Stimulated activated CD8-positive, alpha-beta memory T cell treated with anti-CD3 and anti-CD28 coated beads, Interleukin-4, amount 100 ng/mL, for 48 hours (primary cell): ENCODE results near the gene CNNM1.

Experiments
- DNase-seq: peaks from one replicate; pipeline ENCODE4 v3.0.0-alpha.2; 2020

The CNNM1 gene

DNA sequence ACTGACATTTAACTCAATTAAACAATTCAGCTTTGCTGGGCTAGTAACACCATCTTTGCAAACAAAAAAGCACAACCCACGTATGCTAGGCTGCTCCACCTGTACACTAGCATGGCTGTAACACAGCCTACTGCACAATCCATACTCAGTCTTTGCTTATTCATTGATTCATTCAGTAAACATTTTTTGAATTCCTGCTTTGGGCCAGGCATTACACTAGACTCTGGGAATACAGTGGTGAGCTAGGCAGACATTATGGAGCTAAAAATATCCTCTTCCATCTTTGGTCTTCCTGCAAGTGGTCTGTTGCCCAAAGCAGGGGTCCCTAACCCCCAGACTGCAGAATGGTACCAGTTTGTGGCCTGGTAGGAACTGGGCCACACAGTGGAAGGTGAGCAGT lies 9.9 kb downstream of the CNNM1 start:
- DNase-seq = no peak

DNA sequence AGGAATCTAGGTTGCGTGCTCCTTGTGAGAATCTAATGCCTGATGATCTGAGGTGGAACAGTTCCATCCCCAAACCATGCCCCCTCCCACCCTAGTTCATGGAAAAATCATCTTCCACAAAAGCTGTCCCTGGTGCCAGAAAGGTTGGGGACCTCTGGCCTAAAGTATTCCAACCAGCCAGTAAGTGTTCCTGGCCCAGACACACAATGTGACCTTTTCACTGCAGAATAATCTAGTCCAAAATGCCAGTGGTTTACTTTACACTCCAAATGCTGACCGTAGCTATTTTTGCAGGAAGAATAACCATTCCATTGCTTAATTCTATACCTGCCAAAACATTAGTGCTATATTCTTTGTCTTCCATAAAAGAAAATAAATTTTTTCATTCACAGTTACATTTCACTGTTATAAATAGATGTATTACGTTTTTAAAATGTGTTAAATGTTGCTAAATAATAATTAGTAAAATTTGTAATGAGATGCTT lies 10.4 kb downstream of the CNNM1 start:
- DNase-seq = no peak

DNA sequence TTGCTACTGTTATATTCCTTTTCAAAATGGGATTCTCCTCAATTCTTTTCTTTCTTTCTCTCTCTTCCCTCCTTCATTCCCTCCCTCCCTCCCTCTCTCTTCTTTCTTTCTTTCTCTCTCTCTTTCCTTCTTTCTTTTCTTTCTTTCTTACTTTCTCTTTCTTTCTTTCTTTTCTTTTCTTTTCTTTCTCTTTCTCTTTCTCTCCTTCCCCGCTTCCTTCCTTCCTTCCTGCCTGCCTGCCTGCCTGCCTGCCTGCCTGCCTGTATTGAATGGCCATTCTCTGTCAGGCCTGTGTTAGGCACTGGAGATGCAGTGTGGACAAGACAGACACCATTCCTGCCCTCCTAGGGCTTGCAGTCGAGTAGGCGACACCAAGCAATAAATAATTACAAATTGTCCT lies 11.5 kb downstream of the CNNM1 start:
- no peak for DNase-seq

DNA sequence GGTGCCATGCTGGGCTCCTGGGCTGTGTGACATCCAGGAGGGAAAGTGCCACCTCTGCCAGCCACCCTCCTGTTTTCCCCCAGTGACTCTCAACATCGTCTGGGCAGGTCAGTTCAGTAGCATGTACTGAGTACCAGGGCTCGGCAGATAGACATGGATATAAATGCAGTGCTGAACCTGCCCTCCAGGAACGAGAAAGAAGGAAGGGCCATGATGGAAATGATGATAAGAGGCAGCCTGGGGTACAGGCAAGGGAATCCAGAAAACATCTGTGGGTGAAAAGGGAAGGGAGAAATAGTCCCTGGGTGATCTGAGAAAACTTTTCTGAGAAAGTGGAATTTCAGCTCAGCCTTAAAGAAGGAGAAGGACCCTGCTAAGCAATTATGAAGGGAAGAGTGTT lies 12.1 kb downstream of the CNNM1 start:
- DNase-seq = no peak

DNA sequence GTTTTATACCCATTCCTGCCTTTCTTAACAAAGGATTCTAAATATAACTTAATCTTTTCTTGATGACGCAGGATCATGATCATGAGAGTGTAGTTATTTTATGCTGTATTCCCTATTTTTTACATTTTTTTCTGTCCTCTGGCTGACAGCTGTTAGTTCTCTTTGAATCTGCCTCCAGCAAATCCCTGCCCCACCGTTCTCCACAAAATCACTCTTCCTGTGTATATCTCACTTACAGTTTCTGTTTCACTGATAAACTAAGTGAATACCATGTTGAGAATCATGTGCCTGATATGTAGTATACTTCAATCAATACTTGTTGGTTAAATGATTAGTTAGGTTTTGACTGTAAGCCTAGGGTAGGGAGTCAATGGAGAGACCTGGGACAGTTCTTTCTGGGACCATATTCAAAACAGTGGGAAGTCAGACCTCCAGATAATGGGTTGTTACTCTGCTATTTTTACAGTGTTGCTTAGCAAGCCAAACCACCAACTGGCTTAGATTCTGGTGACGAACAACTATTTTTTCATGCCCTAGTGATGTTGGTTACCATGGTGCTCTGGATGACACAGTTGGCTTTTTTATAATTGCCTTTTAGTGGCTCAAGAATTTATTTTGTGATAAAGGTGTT lies 12.8 kb downstream of the CNNM1 start:
- no peak for DNase-seq

DNA sequence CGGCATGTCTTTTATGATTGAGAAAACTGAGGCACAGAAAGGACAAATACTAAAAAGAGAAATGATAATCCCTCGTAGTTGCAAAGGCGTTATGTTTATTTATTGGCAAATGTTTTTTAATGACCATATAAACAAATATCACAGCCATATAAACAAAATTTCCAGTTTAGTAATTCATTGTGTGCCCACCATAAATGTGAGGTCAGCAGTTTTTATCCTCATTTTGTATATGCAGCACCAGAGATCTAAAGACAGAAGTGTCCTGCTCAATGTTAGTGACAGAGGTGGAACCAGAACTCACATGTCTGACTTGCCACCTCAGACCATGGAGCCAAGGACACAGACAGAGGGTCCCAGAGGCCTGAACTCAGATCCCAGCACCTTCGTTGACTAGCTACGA lies 14.1 kb downstream of the CNNM1 start:
- DNase-seq = no peak

DNA sequence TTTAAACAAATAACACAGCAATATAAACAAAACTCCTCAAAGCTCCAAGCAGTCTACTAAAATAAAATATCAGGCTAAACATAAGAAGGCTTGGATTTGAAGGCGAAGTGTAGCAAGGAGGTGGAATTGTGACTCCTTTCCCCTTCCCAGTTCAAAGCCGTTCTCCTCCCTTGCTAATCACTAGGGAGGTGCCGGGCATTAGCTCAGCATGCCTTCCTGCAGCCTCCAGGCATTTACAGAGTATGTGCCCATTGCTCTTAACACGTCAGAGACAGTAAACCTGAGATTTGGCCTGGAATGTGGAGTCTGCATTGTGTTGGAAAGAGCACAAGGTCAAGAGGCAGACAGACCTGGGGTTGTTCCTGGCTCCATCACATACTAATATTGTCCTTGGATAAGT lies 15.6 kb downstream of the CNNM1 start:
- no peak for DNase-seq

DNA sequence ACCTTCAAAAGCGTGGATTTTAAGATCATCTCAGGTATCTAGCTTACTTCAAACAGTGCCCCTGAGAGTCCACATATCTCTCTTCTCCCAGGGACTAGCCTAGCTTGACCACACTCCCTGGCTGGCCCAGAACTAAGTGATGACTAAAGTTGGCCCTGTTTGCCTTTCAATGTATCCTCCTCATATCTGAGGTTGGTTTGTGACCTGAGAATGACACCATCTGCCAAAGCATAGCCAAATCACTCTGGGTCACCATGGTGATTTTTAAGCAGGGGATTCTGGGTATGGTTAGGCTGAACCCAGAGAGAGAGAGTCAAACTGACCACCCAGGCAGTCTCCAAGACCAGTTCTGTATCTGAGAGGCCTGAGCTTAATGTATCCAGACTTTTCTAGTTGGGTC lies 16.2 kb downstream of the CNNM1 start:
- no peak for DNase-seq

DNA sequence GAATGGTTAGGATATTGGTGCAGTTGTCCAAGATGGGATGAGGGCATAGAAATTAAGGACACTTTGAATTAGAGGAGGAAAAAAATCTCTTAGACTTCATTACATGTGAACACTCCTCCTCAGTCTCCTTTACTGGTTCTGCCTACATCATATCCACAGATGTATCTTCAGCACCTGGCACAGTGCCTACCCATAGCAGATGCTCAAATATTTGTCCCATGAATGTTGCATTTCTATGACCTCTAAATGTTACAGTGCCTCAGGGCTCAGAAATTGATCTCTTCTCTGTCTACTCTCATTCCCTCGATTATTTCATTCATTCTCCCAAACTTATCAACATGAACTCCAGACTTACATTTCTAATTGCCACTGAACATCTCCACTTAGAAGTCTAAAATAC lies 17.1 kb downstream of the CNNM1 start:
- no peak for DNase-seq

DNA sequence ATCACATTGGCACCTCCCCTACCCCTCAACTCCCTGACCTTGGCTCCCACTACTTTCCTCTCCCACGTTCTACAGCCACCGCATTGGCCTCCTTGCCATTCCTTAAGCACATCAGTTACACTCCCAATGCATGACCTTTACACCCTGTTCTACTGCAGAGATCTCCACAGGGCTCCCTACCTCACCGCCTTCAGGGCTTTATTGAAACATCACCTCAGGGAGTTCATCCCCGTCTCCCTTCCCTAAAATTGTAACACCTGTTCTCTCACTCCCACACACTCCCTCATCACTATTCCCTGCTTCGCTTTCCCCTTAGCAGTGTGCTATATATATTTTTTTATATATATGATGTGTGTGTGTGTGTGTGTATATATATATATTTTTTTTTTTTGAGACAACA lies 18.5 kb downstream of the CNNM1 start:
- no peak for DNase-seq

DNA sequence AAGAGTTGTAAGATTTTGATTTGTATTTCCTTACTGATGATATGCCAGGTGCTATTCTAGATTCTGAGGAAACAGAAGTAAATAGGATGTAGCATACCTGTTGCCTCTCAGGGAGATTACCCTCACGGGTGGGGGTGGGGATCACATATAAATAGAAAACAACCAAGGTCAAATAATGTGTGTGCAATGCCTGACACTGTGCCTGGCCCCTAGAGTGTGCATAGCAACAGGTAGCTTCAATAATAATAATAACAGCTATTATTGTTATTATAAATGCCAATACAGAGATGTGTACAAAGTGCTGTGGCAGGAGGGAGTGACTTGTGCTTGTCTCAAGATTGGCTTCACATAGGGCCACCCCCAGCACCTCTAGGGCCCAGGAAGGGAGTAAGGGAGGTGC lies 24.0 kb downstream of the CNNM1 start:
- DNase-seq = no peak

DNA sequence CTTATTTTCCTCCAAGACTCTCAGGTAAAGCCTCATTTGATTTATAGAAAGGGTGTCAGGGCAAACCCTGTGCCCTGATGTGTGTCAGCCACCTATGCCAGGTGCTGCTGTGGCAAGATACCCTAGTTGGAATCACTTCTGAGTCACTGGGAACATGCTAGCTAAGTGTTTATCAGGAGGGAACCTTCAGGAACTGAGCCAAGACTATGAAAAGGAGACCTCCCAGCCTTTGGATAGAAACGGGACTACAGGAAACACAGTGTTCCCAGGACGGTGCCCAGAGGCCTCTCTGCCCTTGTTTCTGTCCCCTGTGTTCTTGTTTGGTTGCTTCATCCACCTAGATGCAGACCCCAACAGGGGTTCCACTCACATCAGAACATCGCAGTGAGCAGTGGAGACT lies 28.5 kb downstream of the CNNM1 start:
- DNase-seq = no peak

DNA sequence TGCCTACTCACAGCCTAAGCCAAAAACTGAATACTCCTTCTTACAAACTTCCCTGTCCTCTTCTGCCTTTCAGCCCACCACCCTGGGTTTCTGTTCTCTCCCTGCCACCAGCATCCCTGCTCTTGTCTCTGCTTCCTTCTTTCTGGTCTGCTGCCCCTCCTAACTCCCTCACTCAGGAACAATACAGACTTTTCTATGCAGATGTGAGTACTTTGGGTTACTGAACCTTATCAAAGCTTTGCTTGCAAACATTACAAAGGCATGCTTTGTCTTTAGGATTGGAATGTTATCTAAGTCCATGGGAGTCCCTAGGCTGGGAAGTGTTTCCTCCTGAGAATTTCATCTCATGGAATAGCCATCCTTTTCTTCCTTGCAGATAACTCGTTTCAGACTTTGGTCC lies 28.9 kb downstream of the CNNM1 start:
- DNase-seq = no peak

DNA sequence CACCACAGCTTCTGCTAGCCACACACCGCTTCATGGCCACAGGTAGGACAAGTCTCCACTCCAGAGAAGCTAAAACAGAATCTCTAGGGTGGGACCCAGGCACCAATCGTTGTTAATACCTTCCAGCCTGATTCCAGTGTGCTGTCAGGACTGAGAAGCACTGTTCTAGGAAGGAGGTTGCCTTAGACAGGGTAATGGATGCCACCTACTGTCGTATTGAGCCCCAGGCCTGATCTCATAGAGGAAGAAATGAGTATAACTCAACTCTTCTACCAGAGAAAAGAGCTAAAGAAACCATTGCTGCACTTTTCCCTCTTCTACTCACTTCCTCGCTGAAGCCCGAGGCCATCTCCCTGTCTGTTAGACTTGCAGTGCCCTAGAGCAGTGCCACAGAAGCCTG lies 31.8 kb downstream of the CNNM1 start:
- no peak for DNase-seq

DNA sequence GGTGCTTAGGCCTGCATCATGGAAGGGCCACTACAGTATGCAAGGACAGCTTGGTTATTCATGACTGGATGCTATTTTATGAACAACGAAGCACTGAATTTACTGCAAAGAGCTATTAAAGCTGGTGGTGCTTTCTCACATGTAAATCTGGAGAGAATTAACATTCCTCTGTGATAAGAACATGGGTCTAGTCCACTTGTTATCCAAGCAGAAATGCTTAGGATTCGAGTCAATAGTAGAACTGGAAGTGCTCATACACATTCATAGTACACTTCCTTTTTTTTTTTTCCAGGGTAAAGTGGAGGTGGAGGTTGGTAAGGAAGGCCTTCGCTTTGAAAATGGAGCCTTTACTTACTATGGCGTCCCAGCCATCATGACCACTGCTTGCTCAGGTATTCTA lies 35.0 kb downstream of the CNNM1 start:
- no peak for DNase-seq

DNA sequence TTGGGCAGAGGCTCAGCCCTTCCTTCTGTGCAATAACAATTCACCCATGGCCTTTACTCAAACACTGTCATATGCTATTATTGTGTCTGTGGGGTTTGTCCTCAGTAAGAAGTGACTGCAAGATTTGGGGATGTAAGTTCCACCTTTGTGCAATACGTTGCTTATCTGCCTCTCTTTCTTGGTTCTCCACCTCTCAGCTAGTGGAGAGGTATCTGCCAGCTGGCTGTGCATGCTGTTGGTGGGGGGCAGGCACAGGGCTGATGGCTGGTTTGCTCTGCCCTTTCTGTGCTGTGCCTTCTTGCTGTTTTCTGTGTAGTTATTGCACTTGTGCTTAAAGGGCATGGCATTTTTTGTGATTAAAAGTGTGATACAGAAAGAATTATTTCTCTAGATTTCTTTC lies 36.2 kb downstream of the CNNM1 start:
- no peak for DNase-seq

DNA sequence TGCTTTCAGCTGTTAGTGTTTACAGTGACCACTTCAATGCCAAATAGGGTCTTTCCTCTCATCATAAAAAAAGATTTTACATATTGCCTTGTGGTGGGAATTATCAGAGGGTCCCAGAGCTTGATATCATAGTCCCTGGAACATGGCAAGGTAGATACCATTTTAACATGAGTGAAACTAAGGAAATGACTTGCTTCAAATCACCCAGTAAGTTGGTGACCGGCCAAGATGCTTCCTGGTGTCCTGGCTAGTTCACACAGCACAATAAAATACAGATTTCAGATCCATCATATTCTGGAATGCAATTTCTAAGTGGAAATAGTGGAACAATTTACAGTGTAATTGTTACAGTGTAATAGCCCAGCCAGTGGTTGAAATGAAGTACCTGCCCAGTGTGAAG lies 36.6 kb downstream of the CNNM1 start:
- no peak for DNase-seq

DNA sequence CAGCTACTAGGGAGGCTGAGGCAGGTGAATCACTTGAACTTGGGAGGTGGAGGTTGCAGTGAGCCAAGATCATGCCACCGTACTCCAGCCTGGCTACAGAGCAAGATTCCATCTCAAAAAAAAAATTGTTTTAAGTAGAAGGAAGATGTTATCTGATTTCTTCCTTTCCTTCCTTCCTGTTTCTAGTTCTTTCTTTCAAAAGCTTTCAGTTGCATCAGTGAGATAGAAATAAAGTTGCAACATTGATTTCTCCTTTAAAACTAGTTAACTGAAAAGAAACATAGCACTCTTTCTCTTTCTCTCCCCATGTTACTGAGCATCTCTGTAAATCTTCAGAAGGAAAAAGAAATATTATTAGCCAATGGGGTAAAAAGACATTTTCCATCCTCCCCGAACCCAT lies 37.5 kb downstream of the CNNM1 start:
- no peak for DNase-seq

DNA sequence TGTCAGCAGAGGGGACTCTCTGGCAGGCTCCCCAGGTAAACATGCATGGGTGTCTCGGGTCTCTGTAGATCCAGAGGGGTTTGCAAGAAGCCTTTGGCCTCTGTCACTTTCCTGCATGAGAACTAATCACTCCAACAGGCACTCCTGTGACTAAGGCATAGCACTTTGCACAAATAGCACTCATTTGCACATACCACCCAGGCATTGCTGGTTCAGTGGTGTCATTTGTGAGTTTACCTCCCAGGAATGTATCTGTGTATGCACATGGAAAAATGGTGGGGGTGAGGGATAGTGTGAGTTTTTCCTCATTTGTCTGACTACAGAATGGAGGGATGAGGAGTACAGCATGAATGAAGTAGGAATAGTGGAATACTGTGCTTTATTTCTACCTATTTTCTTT lies 39.5 kb downstream of the CNNM1 start:
- DNase-seq = no peak

DNA sequence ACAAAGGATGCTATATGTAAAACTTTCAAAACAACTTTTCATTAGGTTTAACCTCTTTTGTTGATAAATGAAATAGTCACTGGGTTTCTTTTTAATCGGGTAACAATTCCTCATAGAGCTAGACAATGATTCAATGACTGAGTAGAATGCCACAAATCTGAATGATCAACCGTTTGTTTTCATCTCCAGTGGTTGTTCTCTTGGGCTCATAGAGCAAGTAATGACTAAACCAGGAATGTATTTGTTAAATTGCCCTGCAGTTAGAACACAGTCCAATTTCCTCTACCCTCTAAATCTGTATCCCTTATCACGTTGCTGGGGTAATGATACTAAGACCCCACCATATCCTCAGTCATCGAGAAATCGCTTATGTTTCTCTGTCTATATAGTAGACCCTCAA lies 40.0 kb downstream of the CNNM1 start:
- DNase-seq = no peak

DNA sequence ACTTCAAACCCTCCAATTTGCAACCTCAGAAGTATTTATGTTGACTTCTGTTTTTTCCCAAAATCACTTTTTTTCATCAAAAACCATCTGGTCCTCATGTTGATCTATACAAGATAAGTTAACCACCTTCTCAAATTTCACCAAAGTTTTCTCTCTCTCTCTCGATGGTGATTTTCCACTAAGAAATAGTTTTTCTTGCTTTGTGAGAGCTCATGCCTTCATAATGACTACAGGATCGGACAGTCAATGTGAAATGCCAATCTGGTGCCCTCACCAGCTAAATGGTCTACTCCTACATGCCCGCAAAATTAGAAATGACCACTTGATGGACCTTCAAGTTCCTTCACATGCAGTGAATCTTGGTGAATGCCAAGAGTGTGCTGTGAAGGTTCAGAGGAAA lies 40.4 kb downstream of the CNNM1 start:
- no peak for DNase-seq

DNA sequence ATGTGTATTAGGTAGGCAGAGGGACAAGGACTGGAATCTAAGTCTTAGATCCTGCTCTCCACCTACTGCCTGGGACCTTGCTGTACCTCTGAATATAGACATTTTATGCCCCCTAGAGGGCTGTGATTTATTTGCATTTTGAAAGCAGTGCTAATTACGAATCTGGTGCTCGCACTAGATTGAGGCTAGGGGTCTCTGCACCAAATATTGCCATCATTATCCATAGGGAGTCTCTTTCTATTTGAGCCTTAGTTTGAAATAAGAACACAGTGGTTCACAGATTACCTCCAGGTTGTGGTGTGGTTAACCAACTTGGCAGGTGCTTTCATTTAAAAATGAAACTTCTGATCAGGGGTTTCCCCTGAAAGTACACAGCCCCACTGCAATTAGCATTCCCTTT lies 41.8 kb downstream of the CNNM1 start:
- DNase-seq = no peak

DNA sequence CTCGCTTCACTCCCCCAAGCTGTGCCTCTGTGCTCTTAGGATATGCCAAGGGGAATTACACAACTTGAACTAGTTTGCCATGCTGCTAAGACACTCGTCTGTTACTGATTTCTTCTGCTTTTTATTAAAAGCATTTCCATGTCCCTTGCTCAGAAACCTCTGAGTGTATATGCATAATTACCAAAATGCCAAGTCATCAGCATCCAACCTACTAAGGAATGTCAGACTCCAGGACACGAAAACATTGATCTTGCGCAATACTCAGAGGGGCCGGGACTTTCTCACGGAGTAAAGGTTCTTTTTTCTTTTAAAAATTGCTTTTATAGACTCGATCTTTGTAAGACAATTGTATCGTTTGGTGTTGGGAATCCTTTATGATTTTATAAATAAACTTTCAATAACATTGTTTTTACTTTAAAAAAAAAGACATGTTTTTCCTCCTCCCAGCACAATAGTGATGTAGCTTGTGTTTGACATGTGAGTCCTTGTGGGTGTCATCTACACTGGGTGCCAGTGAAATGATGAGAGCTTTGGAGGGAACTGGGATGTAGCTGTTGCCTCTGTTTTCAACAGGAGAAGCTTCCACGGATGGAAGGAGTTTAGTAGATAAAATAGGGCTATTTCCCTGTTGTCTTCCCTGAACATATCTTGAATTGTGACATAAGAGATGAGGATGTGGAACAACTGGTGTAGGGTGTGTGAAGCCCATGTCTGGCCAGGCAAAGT lies 43.6 kb downstream of the CNNM1 start:
- no peak for DNase-seq

DNA sequence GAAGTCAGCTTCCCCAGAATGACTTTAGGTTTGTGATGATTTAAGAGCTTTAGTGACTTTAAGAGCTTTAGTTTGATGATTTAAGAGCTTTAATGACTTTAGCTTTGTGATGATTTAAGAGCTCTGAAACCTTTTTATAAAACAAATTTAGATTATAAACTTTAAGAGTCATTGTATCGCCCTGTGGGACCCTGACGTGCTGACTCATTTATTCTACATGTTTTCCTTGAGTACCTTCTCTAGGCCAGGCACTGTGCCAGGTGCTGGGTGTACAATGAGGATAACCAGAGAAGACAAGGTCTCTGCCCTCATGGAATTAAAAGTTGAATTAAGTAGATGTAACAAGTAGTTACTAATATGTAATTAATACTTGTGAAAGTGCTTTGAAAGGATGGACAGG lies 45.4 kb downstream of the CNNM1 start:
- no peak for DNase-seq

DNA sequence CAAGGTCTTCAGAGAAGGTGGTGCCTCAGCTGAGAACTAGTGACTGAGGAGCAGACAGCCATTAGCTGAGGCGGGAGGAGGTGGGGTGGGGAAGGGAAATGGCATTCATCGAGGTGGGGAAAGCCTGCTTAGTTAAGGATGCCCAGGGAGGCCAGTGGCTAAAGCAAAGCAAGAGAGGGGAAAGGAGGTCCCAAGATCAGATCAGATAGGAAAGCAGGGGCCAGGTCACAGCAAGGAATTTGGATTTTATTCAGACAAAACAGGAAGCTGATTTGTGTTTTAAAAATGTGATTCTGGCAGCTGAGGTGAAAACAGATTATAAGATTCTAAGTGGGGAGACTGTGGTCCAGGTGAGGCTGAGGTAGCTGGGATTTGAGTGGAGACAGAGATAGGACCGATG lies 45.8 kb downstream of the CNNM1 start:
- DNase-seq = no peak
